T-helper 1 cell treated with Interleukin-12 subunit alpha and Interleukin-12 subunit beta and Interleukin-4 antibody, amounts not matched to agents 30 μg/mL and 1 μg/mL, for 36 hours (primary cell): ENCODE measurements around the gene SHQ1.
"Not testable (repeated sequence)": the region's sequence is repeated elsewhere in the genome, so short reads cannot be mapped to it uniquely, and the experiment has no call there.

Experiments used
- H3K27ac Mint-ChIP-seq: one replicate; pipeline ENCODE4 v1.8.0; 2021; ENCODE audit warnings: mild to moderate bottlenecking, mixed read lengths
- H3K27me3 Mint-ChIP-seq: one replicate; pipeline ENCODE4 v1.8.0; 2021; ENCODE audit warnings: low read depth, mixed read lengths
- H3K36me3 Mint-ChIP-seq: one replicate; pipeline ENCODE4 v1.8.0; 2021; ENCODE audit warnings: low read depth, mixed read lengths
- H3K4me1 Mint-ChIP-seq: one replicate; pipeline ENCODE4 v1.8.0; 2021; ENCODE audit warnings: low read depth, mixed read lengths
- H3K4me3 Mint-ChIP-seq: one replicate; pipeline ENCODE4 v1.8.0; 2021; ENCODE audit warnings: mild to moderate bottlenecking, moderate library complexity, mixed read lengths
- H3K9me3 Mint-ChIP-seq: one replicate; pipeline ENCODE4 v1.8.0; 2021; ENCODE audit warnings: mixed read lengths

Gene SHQ1

DNA sequence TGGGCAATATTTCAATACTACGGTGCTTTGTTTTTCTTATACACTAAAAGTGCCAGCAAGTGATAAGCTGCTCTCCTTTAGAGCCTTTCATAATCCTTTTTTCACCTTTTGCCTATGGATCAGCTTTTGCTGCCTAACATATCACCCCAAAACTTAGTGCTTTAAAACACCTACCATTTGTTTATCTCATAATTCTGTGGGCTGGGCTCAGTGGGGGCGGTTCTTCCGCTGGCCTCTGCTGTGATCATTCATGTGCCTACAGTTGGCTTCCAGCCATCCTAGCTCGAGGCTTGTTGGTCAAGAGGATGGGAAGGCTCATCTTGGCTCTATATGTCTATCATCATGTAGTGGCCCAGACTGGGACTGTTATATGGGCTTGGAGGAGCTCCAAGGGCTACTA is 113.2 kb downstream of the SHQ1 start:
- not testable (repeated sequence) for H3K27ac Mint-ChIP-seq, H3K36me3 Mint-ChIP-seq, H3K27me3 Mint-ChIP-seq, H3K4me3 Mint-ChIP-seq
- Mint-ChIP-seq H3K4me1 (peaks cover 14% of the 10 kb centered on the region), H3K9me3 (peaks cover 14% of the 10 kb centered on the region)

DNA sequence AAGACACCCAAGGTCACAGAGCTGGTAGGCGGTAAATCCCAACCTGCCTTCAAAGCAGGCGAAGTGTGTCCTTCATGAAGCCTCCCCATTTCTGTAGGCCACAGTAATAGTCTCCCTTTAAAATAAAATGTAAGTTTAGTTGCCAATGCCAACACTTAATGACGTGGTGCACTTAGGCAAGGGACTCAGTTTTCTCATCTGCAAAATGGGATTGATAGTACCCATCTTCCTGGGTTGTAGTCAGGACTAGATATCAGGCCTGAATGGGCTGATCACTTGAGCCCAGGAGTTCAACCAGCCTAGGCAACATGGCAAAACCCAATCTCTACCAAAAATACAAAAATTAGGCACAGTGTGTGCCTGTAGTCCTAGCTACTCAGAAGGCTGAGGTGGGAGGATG is 114.6 kb downstream of the SHQ1 start:
- Mint-ChIP-seq H3K4me1 (peaks cover 6% of the 10 kb centered on the region), H3K36me3 (no peaks in the 10 kb centered on the region), H3K27me3 (no peaks in the 10 kb centered on the region), H3K9me3 (peaks cover 14% of the 10 kb centered on the region), H3K27ac (no peak overlapping the region), H3K4me3 (no peak overlapping the region)

DNA sequence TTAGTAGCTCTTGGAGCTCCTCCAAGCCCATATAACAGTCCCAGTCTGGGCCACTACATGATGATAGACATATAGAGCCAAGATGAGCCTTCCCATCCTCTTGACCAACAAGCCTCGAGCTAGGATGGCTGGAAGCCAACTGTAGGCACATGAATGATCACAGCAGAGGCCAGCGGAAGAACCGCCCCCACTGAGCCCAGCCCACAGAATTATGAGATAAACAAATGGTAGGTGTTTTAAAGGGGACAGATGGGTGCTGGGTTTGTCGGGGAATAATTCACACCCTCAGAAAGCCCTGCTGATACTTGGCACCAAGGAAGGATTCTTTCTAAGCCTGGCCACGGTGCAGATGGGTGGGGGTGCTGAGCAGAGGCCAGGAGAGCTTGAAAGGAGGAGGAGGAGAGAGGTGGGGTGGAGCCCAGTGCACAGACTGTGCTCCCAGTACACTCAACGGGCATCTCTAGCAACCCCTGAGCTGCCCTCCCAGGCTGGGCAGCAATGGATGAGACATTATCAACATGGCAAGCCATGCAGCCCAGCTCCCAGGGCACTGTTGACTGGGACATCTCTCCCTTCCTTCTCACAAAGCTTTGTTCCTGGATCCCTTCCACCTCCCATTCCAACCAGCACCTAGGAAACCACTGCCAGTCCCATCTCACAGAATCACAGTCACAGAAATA is 115.4 kb downstream of the SHQ1 start:
- not testable (repeated sequence) for H3K36me3 Mint-ChIP-seq, H3K4me3 Mint-ChIP-seq

DNA sequence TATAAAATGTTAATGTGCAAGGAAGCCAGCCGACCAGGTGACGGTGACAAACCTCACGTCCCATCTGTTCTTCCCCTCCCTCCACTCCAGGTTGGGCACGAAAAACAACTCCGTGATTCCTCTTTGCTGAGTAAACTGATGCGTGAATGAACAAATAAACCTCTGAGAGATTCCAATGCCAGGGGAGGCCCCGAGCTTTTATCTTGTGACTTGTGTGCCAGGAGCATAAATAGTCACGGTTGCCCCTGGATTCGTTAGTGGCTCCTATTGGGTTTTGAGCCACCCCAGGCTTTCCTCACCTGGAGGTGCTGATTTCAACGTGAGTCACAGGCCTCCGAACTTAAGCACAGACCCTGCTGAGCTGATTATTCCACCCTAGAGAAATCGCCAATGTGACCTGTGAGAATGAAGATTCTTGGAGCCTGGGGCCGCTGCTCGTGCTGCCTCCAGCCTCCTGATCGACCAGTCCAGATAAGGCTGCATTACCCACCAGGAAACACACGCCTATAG is 119.2 kb downstream of the SHQ1 start:
- Mint-ChIP-seq H3K27ac (no peak overlapping the region), H3K9me3 (peaks cover 5% of the 10 kb centered on the region), H3K4me3 (no peak overlapping the region), H3K27me3 (no peaks in the 10 kb centered on the region), H3K36me3 (no peaks in the 10 kb centered on the region), H3K4me1 (peaks cover 2% of the 10 kb centered on the region)

More for the DNA sequence above, 115.4 kb downstream of the SHQ1 start:
- H3K27me3 Mint-ChIP-seq, H3K27ac Mint-ChIP-seq, H3K4me1 Mint-ChIP-seq: not testable (repeated sequence)
- peaks cover 14% of the 10 kb centered on the region for H3K9me3 Mint-ChIP-seq

DNA sequence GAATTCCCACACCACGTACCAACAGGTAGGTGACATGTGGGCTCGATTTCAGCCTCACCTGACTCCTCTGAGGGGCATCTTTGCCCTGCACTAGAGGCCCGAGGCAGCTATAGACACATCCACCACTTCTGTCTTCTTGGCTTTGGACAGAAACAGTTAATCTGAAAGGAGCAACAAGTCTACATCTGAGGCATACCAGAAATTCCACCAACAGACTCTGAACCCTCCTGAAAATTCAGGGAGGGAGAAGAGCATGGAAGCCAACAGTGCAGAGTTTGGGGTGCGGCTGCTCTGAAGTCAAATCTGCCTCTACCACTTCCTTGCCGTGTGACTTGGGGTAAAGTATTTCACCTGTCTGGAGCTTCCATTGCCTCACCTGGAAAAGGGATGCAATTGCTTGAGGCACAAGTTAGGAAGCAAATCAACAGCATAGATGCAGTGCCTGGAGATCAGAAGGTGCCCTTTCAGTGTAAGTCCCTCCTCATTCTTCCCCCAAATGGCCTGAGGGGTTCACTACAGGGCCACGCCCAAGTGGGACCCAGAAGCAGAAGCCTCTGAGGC is 119.8 kb downstream of the SHQ1 start:
- H3K27me3 Mint-ChIP-seq, result no peaks in the 10 kb centered on the region
- peaks cover 5% of the 10 kb centered on the region for H3K9me3 Mint-ChIP-seq
- peaks cover 5% of the 10 kb centered on the region for H3K4me1 Mint-ChIP-seq
- H3K36me3 Mint-ChIP-seq, result no peaks in the 10 kb centered on the region
- H3K27ac Mint-ChIP-seq, result no peak overlapping the region
- H3K4me3 Mint-ChIP-seq, result no peak overlapping the region

DNA sequence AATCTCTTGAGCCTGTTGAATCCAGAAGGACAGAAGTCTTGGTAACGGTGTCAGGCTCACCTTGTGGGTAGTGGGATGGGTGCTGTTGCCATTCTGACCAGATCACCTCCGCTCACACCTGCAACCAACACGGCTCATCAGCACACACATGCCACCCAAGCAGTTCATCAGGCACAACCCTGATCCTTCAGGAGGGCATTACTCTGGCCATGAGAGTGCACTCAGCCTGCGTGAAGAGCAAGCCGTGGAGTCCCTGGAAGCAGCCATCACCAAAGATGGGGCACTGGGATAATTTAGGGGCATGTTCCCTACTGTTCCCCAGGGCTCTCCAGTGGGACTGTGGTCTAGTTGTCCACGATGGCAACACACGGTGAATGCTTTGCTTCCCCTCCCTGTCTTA is 120.5 kb downstream of the SHQ1 start:
- no peak overlapping the region for H3K27ac Mint-ChIP-seq
- H3K4me3 Mint-ChIP-seq, result no peak overlapping the region
- H3K27me3 Mint-ChIP-seq, result no peaks in the 10 kb centered on the region
- H3K4me1 Mint-ChIP-seq, result peaks cover 8% of the 10 kb centered on the region
- no peaks in the 10 kb centered on the region for H3K36me3 Mint-ChIP-seq
- no peaks in the 10 kb centered on the region for H3K9me3 Mint-ChIP-seq

DNA sequence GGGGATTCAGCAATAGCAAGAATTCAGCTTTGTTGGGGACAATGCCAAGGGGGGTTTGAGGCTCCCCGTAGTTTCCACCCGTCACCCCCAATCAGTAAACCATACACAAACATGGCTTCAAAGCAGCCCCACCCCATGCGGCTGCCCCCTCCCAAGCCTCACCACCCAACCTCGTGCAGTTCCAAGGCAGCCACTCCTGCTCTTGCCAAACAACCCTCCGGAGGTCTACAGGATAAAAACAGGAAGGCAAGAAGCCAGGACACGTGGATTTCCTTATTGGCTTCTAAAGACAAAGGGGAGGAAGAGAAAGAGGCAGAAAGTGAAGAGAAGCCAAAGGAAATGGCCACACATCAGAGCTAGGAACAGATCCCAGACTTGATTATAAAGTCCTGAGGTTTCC is 121.1 kb downstream of the SHQ1 start:
- no peaks in the 10 kb centered on the region for H3K9me3 Mint-ChIP-seq
- H3K27ac Mint-ChIP-seq, result no peak overlapping the region
- no peaks in the 10 kb centered on the region for H3K27me3 Mint-ChIP-seq
- peaks cover 8% of the 10 kb centered on the region for H3K4me1 Mint-ChIP-seq
- H3K36me3 Mint-ChIP-seq, result no peaks in the 10 kb centered on the region
- no peak overlapping the region for H3K4me3 Mint-ChIP-seq

DNA sequence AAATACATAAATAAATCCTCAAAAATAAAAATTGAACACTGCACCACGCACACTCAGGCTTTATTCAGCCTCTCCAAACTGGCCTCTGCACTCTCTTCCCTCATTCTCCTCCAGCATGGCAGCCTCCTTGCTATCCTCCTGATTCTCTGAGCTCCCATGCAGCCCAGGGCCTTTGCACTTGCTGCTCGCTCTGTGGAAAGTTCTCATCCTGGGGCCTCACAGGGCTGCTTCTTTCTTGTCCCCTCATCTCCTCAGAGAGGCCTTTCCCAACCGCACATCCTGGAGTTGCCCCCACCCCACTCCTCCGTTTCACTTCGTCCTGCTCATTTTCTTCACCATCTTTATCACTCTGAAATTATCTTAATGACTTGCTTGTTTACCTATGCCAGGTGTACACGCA is 123.0 kb downstream of the SHQ1 start:
- H3K27me3 Mint-ChIP-seq, result no peaks in the 10 kb centered on the region
- H3K4me3 Mint-ChIP-seq, result no peak overlapping the region
- H3K4me1 Mint-ChIP-seq, result peaks cover 8% of the 10 kb centered on the region
- no peaks in the 10 kb centered on the region for H3K9me3 Mint-ChIP-seq
- no peak overlapping the region for H3K27ac Mint-ChIP-seq
- no peaks in the 10 kb centered on the region for H3K36me3 Mint-ChIP-seq

DNA sequence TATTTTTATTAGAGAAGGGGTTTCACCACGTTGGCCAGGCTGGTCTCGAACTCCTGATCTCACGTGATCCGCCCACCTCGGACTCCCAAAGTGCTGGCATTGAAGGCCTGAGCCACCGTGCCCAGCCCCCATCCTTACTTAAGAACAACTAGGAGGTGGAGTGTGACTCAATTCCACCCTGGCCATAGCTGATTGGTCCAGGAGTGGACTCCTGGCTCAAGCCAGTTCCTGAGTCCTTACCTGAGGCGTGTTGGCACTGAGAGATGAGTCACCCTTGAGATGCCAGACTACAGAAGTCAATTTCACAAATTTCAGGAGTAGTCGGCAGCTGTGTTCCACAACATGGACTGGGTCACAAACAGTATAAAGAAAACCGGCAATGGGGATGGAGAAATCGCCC is 124.2 kb downstream of the SHQ1 start:
- no peaks in the 10 kb centered on the region for H3K36me3 Mint-ChIP-seq
- no peak overlapping the region for H3K27ac Mint-ChIP-seq
- H3K27me3 Mint-ChIP-seq, result no peaks in the 10 kb centered on the region
- H3K4me3 Mint-ChIP-seq, result no peak overlapping the region
- H3K4me1 Mint-ChIP-seq, result peaks cover 8% of the 10 kb centered on the region
- H3K9me3 Mint-ChIP-seq, result no peaks in the 10 kb centered on the region

DNA sequence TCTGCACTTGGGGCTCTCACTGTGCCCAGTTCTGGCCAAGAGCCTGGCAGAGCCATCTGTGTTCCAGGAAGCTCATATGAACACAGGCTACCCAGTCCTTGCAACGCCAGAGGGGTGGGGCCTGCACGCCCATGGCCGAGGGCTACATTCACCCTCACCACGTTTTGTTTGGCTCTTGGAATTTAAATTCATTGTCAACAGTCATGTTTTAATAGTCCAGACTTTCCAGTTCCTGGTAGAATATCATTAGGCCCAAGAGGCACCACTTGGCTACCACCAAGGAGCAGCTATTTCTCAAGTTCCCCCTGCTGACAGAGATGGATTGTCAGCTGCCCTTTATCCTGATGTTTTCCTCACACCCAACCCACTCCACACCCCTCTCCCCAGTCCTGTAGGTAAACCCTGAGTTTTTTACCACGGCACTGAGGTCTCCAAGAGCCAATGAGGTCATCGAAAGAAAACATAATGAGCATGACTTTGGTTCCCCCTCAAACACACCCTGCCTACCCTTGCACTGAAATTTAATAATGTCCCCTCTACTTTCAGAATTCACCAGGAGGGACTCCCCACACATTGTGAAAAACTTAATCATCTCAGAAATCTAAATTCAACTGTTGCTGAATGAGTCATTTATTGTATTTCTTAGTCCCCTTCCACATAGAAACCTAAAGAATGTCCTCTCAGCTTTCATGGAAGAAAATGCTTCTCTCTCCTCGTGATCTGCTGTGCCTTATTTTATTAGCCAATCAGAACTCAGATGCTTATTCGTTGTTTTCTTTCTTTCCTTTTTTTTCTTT is 125.1 kb downstream of the SHQ1 start:
- no peaks in the 10 kb centered on the region for H3K36me3 Mint-ChIP-seq
- no peak overlapping the region for H3K4me3 Mint-ChIP-seq
- H3K27me3 Mint-ChIP-seq, result no peaks in the 10 kb centered on the region
- no peaks in the 10 kb centered on the region for H3K9me3 Mint-ChIP-seq
- H3K27ac Mint-ChIP-seq, result no peak overlapping the region
- H3K4me1 Mint-ChIP-seq, result peaks cover 8% of the 10 kb centered on the region

DNA sequence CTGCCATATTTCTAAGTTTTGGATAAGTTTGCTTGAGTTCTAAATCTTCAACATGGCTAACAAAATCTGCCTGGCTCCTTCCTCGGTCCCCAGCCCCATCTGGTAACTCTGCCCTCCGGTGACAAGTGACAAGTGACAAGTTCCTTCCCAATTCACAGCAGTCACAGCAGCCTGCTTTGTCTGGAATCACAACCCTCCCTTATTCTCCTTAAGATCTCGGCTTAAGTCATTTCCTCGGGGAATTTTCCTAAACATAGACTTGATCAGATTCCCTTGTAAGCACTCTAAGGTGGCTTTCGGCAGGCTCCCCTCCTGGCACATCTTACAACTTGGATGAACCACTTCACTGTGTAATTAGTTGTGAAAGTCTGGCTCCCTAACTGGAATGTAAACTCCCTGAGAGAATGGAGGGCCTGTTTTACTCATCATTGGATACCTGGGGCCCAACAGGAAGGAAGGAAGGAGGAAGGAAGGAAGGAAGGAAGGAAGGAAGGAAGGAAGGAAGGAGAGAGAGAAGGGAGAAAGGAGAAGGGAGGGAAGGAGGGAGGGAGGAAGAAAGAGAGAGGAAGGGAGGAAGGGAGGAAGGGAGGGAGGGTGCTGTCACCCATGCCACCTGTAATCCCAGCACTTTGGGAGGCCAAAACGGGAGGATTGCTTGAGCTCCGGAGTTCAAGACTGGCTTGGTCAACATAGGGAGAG is 126.4 kb downstream of the SHQ1 start:
- H3K4me3 Mint-ChIP-seq, result no peak overlapping the region
- H3K27ac Mint-ChIP-seq, result no peak overlapping the region
- peaks cover 7% of the 10 kb centered on the region for H3K4me1 Mint-ChIP-seq
- no peaks in the 10 kb centered on the region for H3K27me3 Mint-ChIP-seq
- no peaks in the 10 kb centered on the region for H3K36me3 Mint-ChIP-seq
- H3K9me3 Mint-ChIP-seq, result no peaks in the 10 kb centered on the region

DNA sequence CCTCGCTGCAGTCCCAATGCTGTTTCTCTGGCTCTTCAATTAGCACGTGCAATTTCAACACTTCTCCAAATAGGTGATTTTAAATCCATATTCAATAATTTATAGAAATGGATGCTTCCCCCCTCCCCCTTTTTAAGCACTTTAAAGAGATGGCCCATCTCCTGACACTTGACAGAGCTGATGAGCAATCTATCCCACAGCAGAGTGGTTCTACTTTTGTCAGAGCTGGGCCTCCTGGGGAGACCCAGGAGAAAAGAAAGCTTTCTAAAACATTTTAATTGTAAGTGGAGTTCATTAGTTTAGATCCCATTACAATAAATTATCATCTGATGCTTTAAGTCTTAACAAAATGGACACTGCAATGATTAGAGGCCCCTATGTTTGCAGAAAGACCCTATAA is 127.7 kb downstream of the SHQ1 start:
- H3K36me3 Mint-ChIP-seq, result no peaks in the 10 kb centered on the region
- no peaks in the 10 kb centered on the region for H3K27me3 Mint-ChIP-seq
- H3K27ac Mint-ChIP-seq, result no peak overlapping the region
- peaks cover 4% of the 10 kb centered on the region for H3K9me3 Mint-ChIP-seq
- H3K4me1 Mint-ChIP-seq, result peaks cover 7% of the 10 kb centered on the region
- no peak overlapping the region for H3K4me3 Mint-ChIP-seq

DNA sequence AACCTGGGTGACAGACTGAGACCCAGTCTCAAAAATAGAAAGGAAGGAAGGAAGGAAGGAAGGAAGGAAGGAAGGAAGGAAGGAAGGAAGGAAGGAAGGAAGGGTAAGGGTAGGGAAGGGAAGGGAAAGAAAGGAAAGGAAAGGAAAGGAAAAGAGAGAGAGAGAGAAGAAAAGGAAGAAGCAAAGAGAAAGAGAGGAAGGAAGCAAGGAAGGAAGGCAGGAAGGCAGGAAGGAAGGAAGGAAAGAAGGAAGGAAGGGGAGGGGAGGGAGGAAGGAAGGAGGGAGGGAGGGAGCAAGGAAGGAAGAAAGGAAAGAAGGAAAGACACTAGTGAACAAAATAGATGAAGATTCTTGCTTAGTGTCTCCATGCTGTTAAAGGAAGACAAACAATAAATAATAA is 129.1 kb downstream of the SHQ1 start:
- Mint-ChIP-seq H3K4me3 (no peak overlapping the region), H3K27me3 (no peaks in the 10 kb centered on the region), H3K27ac (no peak overlapping the region), H3K36me3 (peaks cover 2% of the 10 kb centered on the region), H3K9me3 (peaks cover 12% of the 10 kb centered on the region), H3K4me1 (peaks cover 7% of the 10 kb centered on the region)

DNA sequence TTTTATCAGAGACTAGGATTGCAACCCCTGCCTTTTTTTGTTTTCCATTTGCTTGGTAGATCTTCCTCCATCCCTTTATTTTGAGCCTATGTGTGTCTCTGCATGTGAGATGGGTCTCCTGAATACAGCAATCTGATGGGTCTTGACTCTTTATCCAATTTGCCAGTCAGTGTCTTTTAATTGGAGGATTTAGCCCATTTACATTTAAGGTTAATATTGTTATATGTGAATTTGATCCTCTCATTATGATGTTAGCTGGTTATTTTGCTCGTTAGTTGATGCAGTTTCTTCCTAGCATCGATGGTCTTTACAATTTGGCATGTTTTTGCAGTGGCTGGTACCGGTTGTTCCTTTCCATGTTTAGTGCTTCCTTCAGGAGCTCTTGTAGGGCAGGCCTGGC is 134.1 kb downstream of the SHQ1 start:
- not testable (repeated sequence) for H3K4me3 Mint-ChIP-seq, H3K36me3 Mint-ChIP-seq, H3K27ac Mint-ChIP-seq, H3K27me3 Mint-ChIP-seq, H3K4me1 Mint-ChIP-seq
- peaks cover 24% of the 10 kb centered on the region for H3K9me3 Mint-ChIP-seq
